HCT116 (cell line): ENCODE measurements around the gene STRADA. TPM values are rescaled to one million over a fixed set of nuclear protein-coding genes. Genes with fewer than 3 reads are reported as not detected.

Source experiments
- ATAC-seq: fragments of 200-7000 bp; cut with Tn5 transposase; 2 replicates; pipeline ENCODE4 v1.9.1; 2020; ENCODE audit warnings: mild to moderate bottlenecking, moderate library complexity
- BruUV-seq: library from RNA; stranded (reverse); fragments of 400-500 nt; replicated peaks from 2 replicates; lab custom pipeline; 2021; lab: Mats Ljungman, UMichigan
- CTCF ChIA-PET: fragments of 300-600 bp; sonication (Branson Sonifier 250); formaldehyde crosslinking; loops from one replicate; lab custom pipeline; 2021; ENCODE audit warnings: antibody characterized with exemption; lab: Charles Lee
- POLR2A ChIA-PET: fragments of 300-600, 350-600 bp; sonication (Branson Sonifier 250); formaldehyde crosslinking; loops from one replicate; lab custom pipeline; 2021; ENCODE audit warnings: antibody characterized with exemption; lab: Charles Lee
- RAD21 ChIA-PET, 2 experiments: fragments of 300-600 bp; sonication (Branson Sonifier 250); formaldehyde crosslinking; loops; one replicate each; lab custom pipeline; 2023; ENCODE audit warnings: low total read pairs in 2 of 2; ENCODE audit not compliant: uncharacterized antibody in 2 of 2, unreplicated experiment in 2 of 2, low non-redundant PET in 1 of 2; lab: Charles Lee
- DNase-seq: peaks from one replicate; pipeline ENCODE4 v3.0.0-alpha.2; 2010; ENCODE audit warnings: low read depth, low spot score
- H2AFZ ChIP-seq: fragments of 200-600 bp; shearing (Covaris generic), sonication (generic); 2 replicates; pipeline ENCODE4 v1.6.1; 2017; ENCODE audit warnings: low read depth, mixed run types, mixed read lengths, antibody characterized with exemption, low read length; ENCODE audit not compliant: poor library complexity, severe bottlenecking
- H3K27ac ChIP-seq: 2 replicates; pipeline ENCODE4 v1.5.1; 2012; ENCODE audit warnings: low read depth, low read length
- H3K27me3 ChIP-seq: fragments of 200-600 bp; sonication (generic); 2 replicates; pipeline ENCODE4 v1.6.1; 2016; ENCODE audit warnings: mixed run types, low read length, mixed read lengths; ENCODE audit not compliant: insufficient read depth
- H3K36me3 ChIP-seq, 2 experiments: fragments of 200-500 bp in 1 of 2; fragments of 200-600 bp in 1 of 2; sonication (Bioruptor generic) in 1 of 2; sonication (generic) in 1 of 2; 2 replicates each; pipeline versions ENCODE4 v1.5.1 to v1.6.1; 2014 to 2016; ENCODE audit warnings: low read length in 2 of 2, inconsistent platforms in 1 of 2, mixed read lengths in 1 of 2, mixed run types in 1 of 2; ENCODE audit not compliant: insufficient read depth in 2 of 2, control insufficient read depth in 1 of 2
- H3K4me1 ChIP-seq, 2 experiments: fragments of 200-600 bp in 1 of 2; sonication (generic) in 1 of 2; 2 replicates each; pipeline versions ENCODE4 v1.5.1 to v1.6.1; 2012 to 2017; ENCODE audit warnings: low read length in 2 of 2, inconsistent platforms in 1 of 2, mild to moderate bottlenecking in 1 of 2, mixed read lengths in 1 of 2, mixed run types in 1 of 2, moderate library complexity in 1 of 2; ENCODE audit not compliant: insufficient read depth in 2 of 2, control insufficient read depth in 1 of 2
- H3K4me2 ChIP-seq: fragments of 200-600 bp; sonication (generic); 2 replicates; pipeline ENCODE4 v1.6.1; 2017; ENCODE audit warnings: mixed run types, low read length, mixed read lengths
- H3K4me3 ChIP-seq, 2 experiments: fragments of 200-600 bp in 1 of 2; sonication (generic) in 1 of 2; replicated peaks in 1 of 2; 2 replicates each; pipeline ENCODE4 v1.5.1; 2011 to 2016; ENCODE audit warnings: low read length in 2 of 2, control low read depth in 1 of 2, low read depth in 1 of 2, mild to moderate bottlenecking in 1 of 2, mixed read lengths in 1 of 2, mixed run types in 1 of 2
- H3K79me2 ChIP-seq: fragments of 200-600 bp; sonication (generic); 2 replicates; pipeline ENCODE4 v1.6.1; 2017; ENCODE audit warnings: mild to moderate bottlenecking, mixed run types, low read length, moderate library complexity, mixed read lengths; ENCODE audit not compliant: insufficient read depth
- H3K9ac ChIP-seq: fragments of 200-600 bp; sonication (generic); 2 replicates; pipeline ENCODE4 v1.6.1; 2016; ENCODE audit warnings: low read length, mixed read lengths
- H3K9me2 ChIP-seq: fragments of 200-600 bp; sonication (generic), shearing (Covaris generic); 2 replicates; pipeline ENCODE4 v1.6.1; 2017; ENCODE audit warnings: mixed run types, mild to moderate bottlenecking, moderate library complexity; ENCODE audit not compliant: insufficient read depth
- H3K9me3 ChIP-seq, 2 experiments: fragments of 200-500 bp in 1 of 2; fragments of 200-600 bp in 1 of 2; sonication (Bioruptor generic) in 1 of 2; sonication (generic) in 1 of 2; 2 replicates each; pipeline ENCODE4 v1.6.1; 2014 to 2017; ENCODE audit warnings: low read length in 2 of 2, mixed read lengths in 2 of 2, inconsistent platforms in 1 of 2, low read depth in 1 of 2, mild to moderate bottlenecking in 1 of 2, mixed run types in 1 of 2, moderate library complexity in 1 of 2; ENCODE audit not compliant: control insufficient read depth in 1 of 2, insufficient read depth in 1 of 2
- H4K20me1 ChIP-seq: fragments of 200-600 bp; sonication (generic), shearing (Covaris generic); 2 replicates; pipeline ENCODE4 v1.6.1; 2017; ENCODE audit warnings: mixed run types, mild to moderate bottlenecking, moderate library complexity; ENCODE audit not compliant: insufficient read depth
- CEBPB ChIP-seq: IDR thresholded peaks from 2 replicates; pipeline ENCODE4 v1.6.1; 2012; ENCODE audit warnings: low read depth
- ELF1 ChIP-seq: IDR thresholded peaks from 2 replicates; pipeline ENCODE4 v1.6.1; 2012; ENCODE audit warnings: low read depth, borderline replicate concordance
- EZH2phosphoT487 ChIP-seq: fragments of 200-600 bp; IDR thresholded peaks from 2 replicates; pipeline ENCODE4 v1.6.1; 2018; ENCODE audit warnings: antibody characterized with exemption, borderline replicate concordance
- FOSL1 ChIP-seq: IDR thresholded peaks from 2 replicates; pipeline ENCODE4 v1.6.1; 2012; ENCODE audit warnings: low read depth
- POLR2A ChIP-seq: IDR thresholded peaks from 2 replicates; pipeline ENCODE4 v1.7.0; 2011; ENCODE audit warnings: borderline replicate concordance; ENCODE audit not compliant: insufficient read depth, insufficient read length; ENCODE audit errors: extremely low read depth
- RAD21 ChIP-seq: IDR thresholded peaks from 2 replicates; pipeline ENCODE4 v1.6.1; 2012; ENCODE audit warnings: low read depth, mild to moderate bottlenecking
- ZFX ChIP-seq: fragments of 450-650 bp; IDR thresholded peaks from 2 replicates; pipeline ENCODE4 v1.6.1; 2017
- ZNF274 ChIP-seq: fragments of 200-500 bp; sonication (Bioruptor generic); IDR thresholded peaks from 2 replicates; pipeline ENCODE4 v1.6.1; 2014; ENCODE audit warnings: mild to moderate bottlenecking, low read depth, low read length, inconsistent platforms
- intact Hi-C: fragments of 100-400 bp; cut with micrococcal nuclease; formaldehyde crosslinking; loops from 2 replicates; pipeline ENCODE4 v1.10.0; 2022
- total RNA-seq: library from RNA; stranded (reverse); gene quantifications from one replicate; pipeline ENCODE4 v1.2.1, GENCODE V29; 2021; ENCODE audit not compliant: unreplicated experiment
- TF ChIP-seq, protein P1 (sequence below), 3 experiments: fragments of 200-600 bp in 1 of 3; sonication (generic) in 1 of 3; IDR thresholded peaks in 2 of 3; conservative IDR thresholded peaks in 1 of 3; 2 replicates each; pipeline ENCODE4 v1.5.1; 2012 to 2017; ENCODE audit warnings: low read depth in 2 of 3, low read length in 2 of 3, antibody characterized with exemption in 1 of 3, borderline replicate concordance in 1 of 3, control low read depth in 1 of 3, mild to moderate bottlenecking in 1 of 3, mixed read lengths in 1 of 3, mixed run types in 1 of 3, moderate library complexity in 1 of 3; ENCODE audit not compliant: insufficient read depth in 1 of 3
- TF ChIP-seq, protein P2 (sequence below): IDR thresholded peaks from 2 replicates; pipeline ENCODE4 v1.6.1; 2012; ENCODE audit warnings: low read depth
- TF ChIP-seq, protein P3 (sequence below): IDR thresholded peaks from 2 replicates; pipeline ENCODE4 v1.6.1; 2012

STRADA gene
- total RNA-seq, 1 experiment from 2014 or later, result 38.0 TPM

DNA sequence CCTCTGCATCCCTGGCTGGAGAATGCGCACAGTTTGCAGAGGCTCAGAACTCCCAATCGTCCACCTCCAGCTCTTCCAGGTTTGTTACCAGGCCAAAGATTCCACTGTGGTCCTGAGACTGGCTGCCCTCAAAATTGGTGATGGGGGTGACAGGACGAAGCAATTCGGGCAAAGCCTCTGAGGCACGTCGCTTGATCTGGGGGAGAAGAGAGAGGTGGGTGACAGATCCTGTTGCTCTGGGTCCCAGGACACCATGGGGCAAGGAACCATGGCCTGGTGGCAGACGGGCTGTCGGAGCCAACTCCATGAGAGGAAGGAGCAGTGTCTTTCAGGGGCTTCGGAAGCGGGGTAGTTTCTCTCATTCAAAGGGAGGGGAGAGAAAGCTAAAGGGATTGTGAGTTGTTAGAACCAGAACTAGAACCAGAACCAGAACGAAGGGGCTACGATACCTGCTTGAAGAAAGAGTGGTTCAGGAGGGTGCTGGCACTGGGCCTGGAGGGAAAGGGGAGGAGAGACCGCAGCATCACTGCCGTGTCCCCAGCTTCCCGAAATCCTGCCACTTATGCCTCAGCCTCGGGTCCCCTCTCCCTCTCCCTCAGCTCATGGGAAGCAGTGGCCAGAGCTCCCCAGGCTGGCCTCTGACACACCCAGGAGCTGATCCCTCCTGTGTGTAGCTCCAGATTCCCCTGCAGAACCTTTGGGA, 37.9 kb downstream of the STRADA start:
- H3K4me2 ChIP-seq, result no peak overlapping the region
- ChIA-PET POLR2A (no interaction called here), RAD21 (no interaction called here), CTCF (interaction anchor here (0.8 kb wide), 1 partner anchor 10 kb away, joined by 3 read pairs; no protein-coding TSS in a partner anchor)
- intact Hi-C loops, result no loop called here
- H3K4me3 ChIP-seq, result no peak overlapping the region
- no peak overlapping the region for H3K9ac ChIP-seq
- H3K79me2 ChIP-seq, result no peaks in the 10 kb centered on the region
- peaks cover 0 to 2% of the 10 kb centered on the region in 2 experiments; a peak in 1 of 4 replicates for H3K36me3 ChIP-seq
- H3K4me1 ChIP-seq, result peaks cover 5 to 14% of the 10 kb centered on the region in 2 experiments; a peak in 3 of 4 replicates
- TF ChIP-seq FOSL1, result no peak
- TF ChIP-seq ZNF274, result no peak
- TF ChIP-seq, protein P1, sequence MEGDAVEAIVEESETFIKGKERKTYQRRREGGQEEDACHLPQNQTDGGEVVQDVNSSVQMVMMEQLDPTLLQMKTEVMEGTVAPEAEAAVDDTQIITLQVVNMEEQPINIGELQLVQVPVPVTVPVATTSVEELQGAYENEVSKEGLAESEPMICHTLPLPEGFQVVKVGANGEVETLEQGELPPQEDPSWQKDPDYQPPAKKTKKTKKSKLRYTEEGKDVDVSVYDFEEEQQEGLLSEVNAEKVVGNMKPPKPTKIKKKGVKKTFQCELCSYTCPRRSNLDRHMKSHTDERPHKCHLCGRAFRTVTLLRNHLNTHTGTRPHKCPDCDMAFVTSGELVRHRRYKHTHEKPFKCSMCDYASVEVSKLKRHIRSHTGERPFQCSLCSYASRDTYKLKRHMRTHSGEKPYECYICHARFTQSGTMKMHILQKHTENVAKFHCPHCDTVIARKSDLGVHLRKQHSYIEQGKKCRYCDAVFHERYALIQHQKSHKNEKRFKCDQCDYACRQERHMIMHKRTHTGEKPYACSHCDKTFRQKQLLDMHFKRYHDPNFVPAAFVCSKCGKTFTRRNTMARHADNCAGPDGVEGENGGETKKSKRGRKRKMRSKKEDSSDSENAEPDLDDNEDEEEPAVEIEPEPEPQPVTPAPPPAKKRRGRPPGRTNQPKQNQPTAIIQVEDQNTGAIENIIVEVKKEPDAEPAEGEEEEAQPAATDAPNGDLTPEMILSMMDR (IDR thresholded peaks at IDR 0.05 in 2 of 3, conservative IDR thresholded peaks at IDR 0.05 in 1 of 3; ENCODE audit: borderline replicate concordance in 1 of 3, insufficient read depth in 1 of 3, low read depth in 2 of 3, low read length in 2 of 3), result no peak
- no peak for TF ChIP-seq CEBPB
- TF ChIP-seq RAD21, result no peak
- TF ChIP-seq ZFX, result no peak
- TF ChIP-seq, protein P2, sequence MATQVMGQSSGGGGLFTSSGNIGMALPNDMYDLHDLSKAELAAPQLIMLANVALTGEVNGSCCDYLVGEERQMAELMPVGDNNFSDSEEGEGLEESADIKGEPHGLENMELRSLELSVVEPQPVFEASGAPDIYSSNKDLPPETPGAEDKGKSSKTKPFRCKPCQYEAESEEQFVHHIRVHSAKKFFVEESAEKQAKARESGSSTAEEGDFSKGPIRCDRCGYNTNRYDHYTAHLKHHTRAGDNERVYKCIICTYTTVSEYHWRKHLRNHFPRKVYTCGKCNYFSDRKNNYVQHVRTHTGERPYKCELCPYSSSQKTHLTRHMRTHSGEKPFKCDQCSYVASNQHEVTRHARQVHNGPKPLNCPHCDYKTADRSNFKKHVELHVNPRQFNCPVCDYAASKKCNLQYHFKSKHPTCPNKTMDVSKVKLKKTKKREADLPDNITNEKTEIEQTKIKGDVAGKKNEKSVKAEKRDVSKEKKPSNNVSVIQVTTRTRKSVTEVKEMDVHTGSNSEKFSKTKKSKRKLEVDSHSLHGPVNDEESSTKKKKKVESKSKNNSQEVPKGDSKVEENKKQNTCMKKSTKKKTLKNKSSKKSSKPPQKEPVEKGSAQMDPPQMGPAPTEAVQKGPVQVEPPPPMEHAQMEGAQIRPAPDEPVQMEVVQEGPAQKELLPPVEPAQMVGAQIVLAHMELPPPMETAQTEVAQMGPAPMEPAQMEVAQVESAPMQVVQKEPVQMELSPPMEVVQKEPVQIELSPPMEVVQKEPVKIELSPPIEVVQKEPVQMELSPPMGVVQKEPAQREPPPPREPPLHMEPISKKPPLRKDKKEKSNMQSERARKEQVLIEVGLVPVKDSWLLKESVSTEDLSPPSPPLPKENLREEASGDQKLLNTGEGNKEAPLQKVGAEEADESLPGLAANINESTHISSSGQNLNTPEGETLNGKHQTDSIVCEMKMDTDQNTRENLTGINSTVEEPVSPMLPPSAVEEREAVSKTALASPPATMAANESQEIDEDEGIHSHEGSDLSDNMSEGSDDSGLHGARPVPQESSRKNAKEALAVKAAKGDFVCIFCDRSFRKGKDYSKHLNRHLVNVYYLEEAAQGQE, result no peak
- TF ChIP-seq POLR2A, result no peak
- TF ChIP-seq EZH2phosphoT487, result no peak
- TF ChIP-seq, protein P3, sequence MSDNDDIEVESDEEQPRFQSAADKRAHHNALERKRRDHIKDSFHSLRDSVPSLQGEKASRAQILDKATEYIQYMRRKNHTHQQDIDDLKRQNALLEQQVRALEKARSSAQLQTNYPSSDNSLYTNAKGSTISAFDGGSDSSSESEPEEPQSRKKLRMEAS, result no peak
- TF ChIP-seq ELF1, result no peak
- H3K9me3 ChIP-seq, result no peaks in the 10 kb centered on the region
- H4K20me1 ChIP-seq, result no peaks in the 10 kb centered on the region
- ATAC-seq, result no peak
- no peak overlapping the region for H3K27ac ChIP-seq
- H2AFZ ChIP-seq, result no peak overlapping the region
- no TSS peak for BruUV-seq
- no peaks in the 10 kb centered on the region for H3K9me2 ChIP-seq
- no peaks in the 10 kb centered on the region for H3K27me3 ChIP-seq
- DNase-seq, result no peak
